Measurements from ENCODE around the gene BMAL2.

Gene BMAL2

GRCh38 chr12:27332714-27333402 lies at the start of gene BMAL2:
Gene BMAL2 (plus strand): TSS chr12:27332836. CDS start chr12:27333073, 237 bp downstream.
- peak in 1 of 4 experiments; percentile 4 for DNase-seq

GRCh38 chr12:27284021-27284420 lies 48.6 kb upstream of the BMAL2 start:
- DNase-seq: no peak

DNA sequence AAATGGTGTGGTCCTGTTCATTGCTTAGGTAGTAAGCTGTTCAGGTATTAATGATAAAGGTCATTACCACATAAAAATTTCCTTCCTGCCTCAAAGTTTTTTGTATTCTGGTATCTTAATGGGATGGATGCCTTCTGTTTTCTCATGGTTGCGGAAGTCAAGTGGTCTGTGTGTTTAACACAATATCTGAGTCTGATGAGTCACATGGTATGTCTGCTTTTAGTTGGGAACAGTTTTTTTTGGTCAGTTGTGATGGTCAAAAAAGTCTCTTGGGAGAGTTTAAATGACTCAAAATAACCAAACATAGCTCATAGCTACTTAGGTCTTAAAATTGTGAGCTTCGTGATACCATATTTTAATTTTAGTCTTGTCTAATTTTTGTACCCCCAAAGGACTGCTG lies 47.9 kb upstream of the BMAL2 start:
- DNase-seq: no peak

DNA sequence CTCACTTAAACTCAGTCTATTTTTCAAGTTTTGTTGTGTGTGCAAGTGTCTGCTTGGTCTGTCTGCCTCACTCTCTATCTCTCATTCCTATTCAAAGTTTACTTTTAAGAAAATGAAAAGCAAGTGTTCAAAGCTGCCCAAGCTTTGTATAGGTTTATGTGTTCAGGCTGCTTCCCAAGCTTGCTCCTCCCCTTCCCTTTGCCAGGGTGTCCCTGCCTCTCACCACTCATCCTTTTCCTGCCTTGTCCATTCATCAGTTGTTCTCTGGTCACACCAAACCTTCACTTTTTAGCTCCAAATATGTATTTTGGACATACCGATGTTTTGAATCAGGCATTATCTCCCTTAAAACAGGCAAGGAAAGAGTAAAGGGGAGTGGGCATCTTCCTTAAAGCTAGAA lies 47.2 kb upstream of the BMAL2 start:
- no peak for DNase-seq

GRCh38 chr12:27289414-27289813 lies 43.2 kb upstream of the BMAL2 start:
- DNase-seq: no peak

DNA sequence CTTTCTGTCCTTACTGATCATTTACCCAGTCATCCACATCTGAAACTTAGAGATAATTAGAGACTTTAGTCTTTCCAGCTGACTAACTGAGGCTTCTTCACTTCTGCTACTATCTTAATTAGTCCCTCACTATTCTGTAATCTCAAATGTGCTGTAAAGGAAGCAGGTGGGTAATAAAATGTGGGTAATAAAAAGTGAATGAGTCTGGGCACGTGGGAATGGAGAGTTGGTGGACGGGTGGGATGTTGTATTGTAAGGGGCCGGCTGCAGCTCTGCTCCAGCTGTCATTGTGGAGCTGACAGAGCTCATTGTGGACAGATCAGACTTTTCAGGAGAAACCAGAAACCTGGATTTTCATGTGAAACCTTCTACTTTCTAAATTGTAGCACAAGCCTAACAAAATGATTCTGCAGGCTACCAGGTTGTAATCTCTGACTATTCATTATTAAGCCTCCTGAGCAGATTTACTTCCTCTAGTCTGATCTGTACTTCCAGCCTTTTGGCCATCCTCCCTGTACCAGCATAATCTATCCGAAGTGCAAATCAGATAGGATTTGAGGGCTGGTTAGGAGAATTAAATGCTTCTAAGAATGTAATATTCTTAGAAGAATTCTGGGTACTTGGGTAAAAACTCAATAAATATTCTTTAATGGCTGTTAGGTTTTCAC lies 42.0 kb upstream of the BMAL2 start:
- DNase-seq: no peak

GRCh38 chr12:27291862-27292261 lies 40.8 kb upstream of the BMAL2 start:
- DNase-seq: no peak

- DNase-seq: no peak
These were observed 39.9 kb upstream of the BMAL2 start for GRCh38 chr12:27292718-27293117.

GRCh38 chr12:27293463-27293862 lies 39.2 kb upstream of the BMAL2 start:
- no peak for DNase-seq

DNA sequence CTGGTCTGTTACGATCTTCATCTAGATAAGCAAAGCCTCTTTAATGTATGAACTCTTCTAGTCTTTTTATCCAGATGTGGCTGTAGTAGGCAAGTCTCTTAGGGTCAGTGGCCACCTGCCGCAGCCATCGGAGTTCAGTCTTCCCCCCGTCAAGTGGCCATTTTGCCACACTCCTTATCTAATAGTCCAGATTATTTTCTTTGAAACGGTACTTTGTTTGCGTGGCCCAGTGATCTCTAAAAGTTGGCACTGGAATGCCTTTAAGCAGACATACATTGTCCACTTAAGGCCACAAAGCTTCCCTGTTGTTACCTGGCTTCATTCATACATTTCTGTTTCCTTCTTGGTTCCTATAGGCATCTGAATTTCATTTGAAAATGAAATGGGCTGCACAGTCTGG lies 36.0 kb upstream of the BMAL2 start:
- DNase-seq: no peak

DNA sequence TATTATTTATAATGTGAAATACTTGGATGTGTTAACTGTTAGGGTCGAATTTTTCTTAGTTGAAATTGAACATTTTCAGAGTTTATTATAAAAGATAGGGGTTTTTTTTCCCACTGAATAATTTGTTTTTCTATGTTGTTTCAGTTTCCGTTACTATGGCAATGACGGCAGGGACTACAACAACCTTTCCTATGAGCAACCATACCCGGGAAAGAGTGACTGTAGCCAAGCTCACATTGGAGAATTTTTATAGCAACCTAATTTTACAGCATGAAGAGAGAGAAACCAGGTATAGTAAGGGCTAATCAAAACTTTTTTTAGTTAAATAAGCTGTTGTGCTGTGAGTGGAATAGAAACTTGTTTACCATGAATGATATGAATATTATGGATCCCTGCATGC lies 35.1 kb upstream of the BMAL2 start:
- no peak for DNase-seq

DNA sequence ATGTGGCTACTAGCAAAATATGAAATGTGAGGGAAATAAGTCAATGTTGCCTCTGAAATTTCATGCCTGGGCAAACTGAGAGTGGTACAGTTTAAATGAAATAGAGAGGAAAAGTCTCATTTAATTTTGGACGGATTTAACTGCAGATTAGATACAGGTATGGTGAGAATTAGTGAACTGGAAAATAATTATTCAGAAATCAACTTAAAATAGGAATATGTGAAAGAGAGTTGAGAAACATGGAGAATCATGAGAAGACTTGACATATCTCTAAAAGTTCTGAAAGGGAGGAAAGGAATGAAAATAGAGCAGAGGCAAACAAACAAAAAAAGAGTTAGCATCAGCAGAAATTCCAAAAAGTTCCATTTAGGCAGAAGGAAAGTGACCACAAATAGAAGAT lies 33.5 kb upstream of the BMAL2 start:
- no peak for DNase-seq

GRCh38 chr12:27300226-27300625 lies 32.4 kb upstream of the BMAL2 start:
- DNase-seq: no peak

- DNase-seq: no peak
These were observed 29.2 kb upstream of the BMAL2 start for GRCh38 chr12:27303139-27304111.

- no peak for DNase-seq
These were observed 27.8 kb upstream of the BMAL2 start for GRCh38 chr12:27304856-27305255.

DNA sequence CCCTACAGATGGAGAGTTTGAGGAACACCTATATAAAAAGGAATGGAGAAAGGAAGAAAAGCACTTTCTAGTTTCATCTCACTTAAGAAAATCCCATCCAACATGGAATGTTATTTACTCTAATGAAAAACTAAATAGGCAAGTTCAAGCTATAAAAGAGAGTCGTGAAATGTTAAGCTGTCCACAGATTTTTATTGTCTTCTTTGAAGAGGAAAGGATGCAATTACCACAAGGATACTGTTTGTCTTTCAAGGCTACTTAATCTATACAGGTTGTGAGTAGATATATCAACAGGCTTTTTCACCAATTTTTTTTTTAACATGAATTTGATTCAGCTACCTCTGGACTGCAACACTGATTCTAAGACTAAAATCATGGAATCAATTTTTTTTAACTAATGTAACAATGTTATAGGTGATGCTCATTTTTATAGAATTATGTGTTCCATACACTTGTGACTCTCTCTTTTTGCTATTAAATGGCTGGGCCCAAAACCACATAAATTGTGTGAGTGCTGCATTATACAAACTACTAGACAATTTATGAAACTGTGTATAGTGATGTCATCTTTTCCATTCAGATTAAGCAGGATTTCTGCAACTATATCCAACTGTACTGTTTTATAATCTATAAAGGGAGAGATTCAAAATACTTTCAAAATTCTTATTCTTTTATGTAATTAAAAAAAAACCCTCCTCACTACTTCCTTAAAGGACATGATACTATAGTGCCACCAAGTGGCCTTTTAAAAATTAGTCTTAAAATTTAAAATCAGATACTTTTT lies 26.8 kb upstream of the BMAL2 start:
- DNase-seq: no peak

GRCh38 chr12:27309293-27309994 lies 23.2 kb upstream of the BMAL2 start:
- no peak for DNase-seq

- no peak for DNase-seq
These were observed 22.7 kb upstream of the BMAL2 start for GRCh38 chr12:27309995-27310315.

- no peak for DNase-seq
These were observed 15.7 kb upstream of the BMAL2 start for GRCh38 chr12:27316947-27317346.

DNA sequence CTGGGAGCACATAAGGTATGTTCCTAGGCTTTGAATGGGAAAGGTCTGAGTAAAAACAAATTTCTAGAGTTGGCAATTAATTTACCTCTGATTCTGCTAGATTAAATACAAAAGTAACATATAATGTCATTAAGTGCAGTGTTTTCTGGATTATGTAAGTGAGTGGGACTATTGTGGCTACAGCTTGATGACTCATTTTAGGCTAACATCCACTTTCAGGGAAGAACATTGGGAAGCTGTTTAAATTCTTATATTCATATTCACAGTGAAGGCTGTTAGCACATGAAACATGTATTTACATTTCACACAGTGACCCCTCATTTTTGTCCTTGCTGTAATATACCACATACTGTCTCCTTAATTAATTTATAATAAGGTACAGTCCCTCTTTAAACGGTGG lies 13.2 kb upstream of the BMAL2 start:
- DNase-seq: no peak

DNA sequence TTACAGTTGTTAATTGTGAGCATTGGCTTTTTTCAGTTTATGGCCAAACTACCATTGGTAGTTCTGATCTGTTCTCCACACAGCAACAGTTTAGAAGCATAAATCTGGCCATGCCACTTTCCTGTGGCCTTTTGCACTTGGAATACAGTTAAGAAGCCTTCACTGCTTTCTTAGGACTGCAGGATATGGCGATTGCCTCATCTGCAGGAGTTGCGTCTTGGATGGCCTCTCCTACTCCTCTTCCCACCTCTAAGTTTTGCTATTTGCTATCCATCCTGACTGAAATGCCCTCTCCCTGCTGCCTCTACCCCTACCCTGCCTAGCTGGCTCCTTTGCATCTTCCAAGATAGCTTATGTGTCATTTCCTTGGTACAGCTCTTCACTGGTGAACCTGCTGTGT lies 12.8 kb upstream of the BMAL2 start:
- DNase-seq: no peak

- DNase-seq: no peak
These were observed 8.1 kb upstream of the BMAL2 start for GRCh38 chr12:27324530-27324929.
